ENCODE results near the gene CCDC188.

The CCDC188 gene

GRCh38 chr22:20150381-20151275 is at the start of gene CCDC188:
CCDC188 (minus strand) TSS chr22:20151055; CDS start chr22:20150986, 69 bp downstream.
- no peak for DNase-seq (ENCODE audit: low spot score)

- DNase-seq (ENCODE audit: low spot score): no peak
Observed at GRCh38 chr22:20199906-20200305, 49.1 kb upstream of the CCDC188 start.

- no peak for DNase-seq (ENCODE audit: low spot score)
Observed at GRCh38 chr22:20199413-20199842, 48.6 kb upstream of the CCDC188 start.

GRCh38 chr22:20198557-20199319 is 47.9 kb upstream of the CCDC188 start:
- DNase-seq (ENCODE audit: low spot score): no peak

- DNase-seq (ENCODE audit: low spot score): no peak
Observed at GRCh38 chr22:20197407-20198030, 46.7 kb upstream of the CCDC188 start.

GRCh38 chr22:20196094-20196842 is 45.4 kb upstream of the CCDC188 start:
- DNase-seq (ENCODE audit: low spot score): no peak

GRCh38 chr22:20194681-20195593 is 44.1 kb upstream of the CCDC188 start:
- DNase-seq (ENCODE audit: low spot score): no peak

GRCh38 chr22:20193761-20194494 is 43.1 kb upstream of the CCDC188 start:
- no peak for DNase-seq (ENCODE audit: low spot score)

- no peak for DNase-seq (ENCODE audit: low spot score)
Observed at GRCh38 chr22:20192972-20193760, 42.3 kb upstream of the CCDC188 start.

- no peak for DNase-seq (ENCODE audit: low spot score)
Observed at GRCh38 chr22:20192293-20192971, 41.6 kb upstream of the CCDC188 start.

- no peak for DNase-seq (ENCODE audit: low spot score)
Observed at GRCh38 chr22:20191803-20192202, 40.9 kb upstream of the CCDC188 start.

- DNase-seq (ENCODE audit: low spot score): no peak
Observed at GRCh38 chr22:20191000-20191515, 40.2 kb upstream of the CCDC188 start.

- DNase-seq (ENCODE audit: low spot score): no peak
Observed at GRCh38 chr22:20188567-20188877, 37.7 kb upstream of the CCDC188 start.

GRCh38 chr22:20187777-20188566 is 37.1 kb upstream of the CCDC188 start:
- DNase-seq (ENCODE audit: low spot score): no peak

GRCh38 chr22:20186871-20187546 is 36.2 kb upstream of the CCDC188 start:
- DNase-seq (ENCODE audit: low spot score): no peak

GRCh38 chr22:20186183-20186870 is 35.5 kb upstream of the CCDC188 start:
- DNase-seq (ENCODE audit: low spot score): no peak

- no peak for DNase-seq (ENCODE audit: low spot score)
Observed at GRCh38 chr22:20185750-20186149, 34.9 kb upstream of the CCDC188 start.

All from pons (tissue), 1 donor.